Adipocyte (in vitro differentiated cells): ENCODE data around the gene TBC1D5.
A peak's percentile ranks its signal among the peaks of the same experiment; 100 is the strongest.

Source experiments
- DNase-seq: peaks from one replicate; pipeline ENCODE4 v3.0.0-alpha.2; 2015; ENCODE audit warnings: low read depth
- H3K27me3 ChIP-seq: replicated peaks from 2 replicates; pipeline ENCODE4 v1.7.0; 2013; ENCODE audit warnings: mild to moderate bottlenecking, low read length, moderate library complexity; ENCODE audit not compliant: control insufficient read depth, insufficient read depth
- H3K36me3 ChIP-seq: 2 replicates; pipeline ENCODE4 v1.7.0; 2013; ENCODE audit warnings: low read length, mild to moderate bottlenecking, moderate library complexity; ENCODE audit not compliant: control insufficient read depth, insufficient read depth, severe bottlenecking
- H3K4me1 ChIP-seq: 2 replicates; pipeline ENCODE4 v1.7.0; 2013; ENCODE audit warnings: mild to moderate bottlenecking, low read length, moderate library complexity; ENCODE audit not compliant: control insufficient read depth, insufficient read depth
- H3K4me3 ChIP-seq: 2 replicates; pipeline ENCODE4 v1.7.0; 2013; ENCODE audit warnings: mild to moderate bottlenecking, low read length, moderate library complexity
- H3K9ac ChIP-seq: 2 replicates; pipeline ENCODE4 v1.7.0; 2013; ENCODE audit warnings: mild to moderate bottlenecking, low read length, moderate library complexity
- H3K9me3 ChIP-seq: 2 replicates; pipeline ENCODE4 v1.7.0; 2013; ENCODE audit warnings: mild to moderate bottlenecking, low read length, moderate library complexity; ENCODE audit not compliant: control insufficient read depth

The TBC1D5 gene

DNA sequence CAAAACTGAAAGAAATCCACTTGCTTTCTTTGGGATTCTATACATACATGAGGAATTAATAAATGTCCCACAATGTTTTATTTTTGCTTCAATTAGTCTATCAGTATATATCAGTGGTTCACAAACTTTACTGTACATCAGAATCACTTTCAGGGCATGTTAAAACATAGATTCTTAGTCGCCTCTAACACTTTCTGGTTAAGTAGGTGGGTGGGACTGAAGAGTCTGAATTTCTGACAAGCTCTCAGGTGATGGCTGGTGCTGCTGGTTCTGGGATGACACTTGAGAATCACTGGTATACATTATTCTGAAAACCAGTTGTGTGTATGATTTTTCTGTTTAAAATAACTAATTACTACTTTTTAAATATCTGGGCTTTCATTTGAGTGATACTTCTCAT, 393.3 kb downstream of the TBC1D5 start:
- DNase-seq = no peak
- Histone ChIP-seq H3K9me3 (no peaks in the 10 kb centered on the region), H3K36me3 (no peaks in the 10 kb centered on the region), H3K4me3 (no peak overlapping the region), H3K9ac (no peak overlapping the region), H3K4me1 (no peaks in the 10 kb centered on the region), H3K27me3 (no peaks in the 10 kb centered on the region)

DNA sequence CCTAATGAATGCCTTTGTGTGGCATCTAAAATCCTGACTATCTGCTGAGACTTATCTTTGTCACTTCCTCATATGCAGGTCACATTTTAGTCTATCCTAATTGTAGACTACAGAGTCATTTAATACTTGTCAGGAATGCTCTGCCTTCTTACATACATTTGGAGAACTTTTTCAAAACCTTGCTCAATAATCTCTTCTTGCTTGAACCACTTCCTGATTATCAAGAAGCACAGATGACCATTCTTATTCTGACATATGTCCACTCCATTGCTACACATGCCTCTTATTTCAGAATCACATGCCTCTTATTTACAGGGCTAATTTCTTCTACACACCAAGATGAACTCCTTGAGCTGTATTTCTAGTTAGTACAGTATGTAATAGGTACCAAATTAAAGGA, 400.3 kb downstream of the TBC1D5 start:
- Histone ChIP-seq H3K27me3 (no peaks in the 10 kb centered on the region), H3K4me3 (no peak overlapping the region), H3K9ac (no peak overlapping the region), H3K36me3 (no peaks in the 10 kb centered on the region), H3K9me3 (no peaks in the 10 kb centered on the region), H3K4me1 (no peaks in the 10 kb centered on the region)
- DNase-seq = no peak

DNA sequence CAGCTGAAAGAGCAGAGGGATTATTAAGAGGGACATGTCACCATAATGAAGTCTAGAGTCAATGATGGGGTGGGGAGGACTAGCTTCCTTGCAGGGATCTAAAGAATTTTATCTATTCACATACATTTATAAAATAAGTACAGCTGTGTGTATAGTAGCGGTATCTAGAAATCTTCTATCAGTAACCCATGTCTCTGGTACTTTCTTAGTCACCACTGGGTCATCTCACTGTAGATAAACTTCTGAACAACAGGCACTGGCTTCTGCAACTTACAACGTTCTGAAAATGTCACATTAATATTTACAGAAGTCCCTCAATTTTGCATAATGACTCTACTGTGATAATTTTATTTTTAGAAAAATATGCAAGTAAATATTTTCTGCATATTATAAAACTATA, 401.7 kb downstream of the TBC1D5 start:
- no peak for DNase-seq
- Histone ChIP-seq H3K4me1 (peaks cover 8% of the 10 kb centered on the region), H3K36me3 (no peaks in the 10 kb centered on the region), H3K27me3 (no peaks in the 10 kb centered on the region), H3K4me3 (no peak overlapping the region), H3K9ac (no peak overlapping the region), H3K9me3 (no peaks in the 10 kb centered on the region)

DNA sequence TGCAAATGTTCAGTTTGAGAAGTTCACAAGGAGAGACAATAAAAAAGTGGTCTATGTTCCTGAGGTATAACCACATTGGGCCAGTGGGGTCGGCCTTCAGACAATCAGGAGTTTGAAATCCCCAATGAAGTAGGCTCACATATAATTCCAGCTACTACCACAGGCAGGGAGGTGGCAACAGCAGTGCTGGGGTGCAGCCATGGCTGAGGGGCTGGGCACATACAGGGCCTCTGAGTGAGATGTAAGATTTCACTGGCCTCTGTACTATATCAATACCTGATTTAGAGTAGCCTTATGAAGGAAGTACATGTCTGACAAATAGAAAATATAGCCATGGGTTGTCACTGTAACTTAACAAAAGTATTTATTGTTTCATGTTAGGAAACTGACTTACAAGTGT, 402.2 kb downstream of the TBC1D5 start:
- H3K4me3 ChIP-seq = no peak overlapping the region
- H3K27me3 ChIP-seq = no peaks in the 10 kb centered on the region
- no peak overlapping the region for H3K9ac ChIP-seq
- H3K9me3 ChIP-seq = no peaks in the 10 kb centered on the region
- no peaks in the 10 kb centered on the region for H3K36me3 ChIP-seq
- peaks cover 8% of the 10 kb centered on the region for H3K4me1 ChIP-seq
- DNase-seq = no peak

DNA sequence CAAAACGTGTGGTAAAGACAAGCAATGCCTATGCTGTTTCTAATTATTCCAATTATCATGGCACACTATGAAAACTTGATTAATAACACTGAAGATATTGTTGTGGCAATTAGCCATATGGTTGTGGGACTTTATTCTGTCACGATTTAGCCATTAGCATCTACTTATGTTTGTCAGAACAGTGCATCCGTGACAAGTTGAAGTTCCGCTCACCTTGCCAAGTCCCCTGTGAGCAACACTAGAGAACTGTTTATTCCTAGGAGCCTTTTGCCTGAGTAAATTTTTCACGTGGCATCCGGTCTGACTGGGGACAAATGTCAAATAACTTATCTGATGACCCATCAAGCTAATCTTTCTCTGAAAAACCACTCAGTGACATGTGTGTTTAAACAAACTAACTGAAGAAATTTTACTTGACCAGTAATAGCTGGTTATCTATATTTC, 403.3 kb downstream of the TBC1D5 start:
- Histone ChIP-seq H3K36me3 (no peaks in the 10 kb centered on the region), H3K4me3 (no peak overlapping the region), H3K4me1 (peaks cover 8% of the 10 kb centered on the region), H3K9ac (no peak overlapping the region), H3K9me3 (no peaks in the 10 kb centered on the region), H3K27me3 (no peaks in the 10 kb centered on the region)
- no peak for DNase-seq

DNA sequence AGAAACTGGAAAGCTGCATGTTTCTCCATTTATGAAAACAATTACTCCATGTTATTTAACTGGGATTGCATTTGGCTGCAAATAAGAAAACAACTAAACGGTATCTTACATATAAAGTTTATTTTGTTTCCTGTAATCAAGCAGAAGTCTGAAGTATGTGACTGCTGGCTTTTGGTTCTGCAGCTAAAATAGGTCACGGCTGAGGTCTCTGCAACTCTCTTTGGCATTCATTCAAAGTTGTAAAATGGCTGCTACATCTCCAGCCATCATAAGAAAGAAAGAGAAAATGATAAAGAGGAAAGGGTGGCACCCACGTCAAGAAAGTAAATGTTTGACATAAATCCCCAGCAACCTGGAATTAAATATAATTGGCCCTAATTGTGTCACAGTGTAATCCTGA, 406.1 kb downstream of the TBC1D5 start:
- peak; percentile 21 for DNase-seq
- no peaks in the 10 kb centered on the region for H3K27me3 ChIP-seq
- H3K4me1 ChIP-seq = peaks cover 8% of the 10 kb centered on the region
- H3K9ac ChIP-seq = no peak overlapping the region
- H3K4me3 ChIP-seq = no peak overlapping the region
- no peaks in the 10 kb centered on the region for H3K9me3 ChIP-seq
- peaks cover 2% of the 10 kb centered on the region for H3K36me3 ChIP-seq

DNA sequence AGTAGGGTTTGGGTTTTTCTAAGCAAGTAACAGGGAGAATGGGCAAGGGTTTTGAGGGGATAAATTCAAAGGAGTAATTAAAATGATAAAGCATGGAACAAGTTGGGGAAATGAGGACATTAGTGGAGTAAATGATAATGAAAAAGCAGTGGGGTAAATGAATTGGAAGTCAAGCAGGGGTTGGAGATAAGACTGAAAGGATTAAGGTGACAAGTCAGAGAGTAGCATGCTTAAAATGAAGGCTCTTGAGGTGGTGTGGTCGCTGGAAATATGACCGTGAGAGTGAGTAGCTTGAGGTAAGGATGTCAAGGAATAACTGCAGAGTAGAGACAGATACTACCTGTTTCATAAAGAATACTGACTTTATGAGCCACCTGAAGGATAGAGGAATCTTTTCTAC, 408.5 kb downstream of the TBC1D5 start:
- peaks cover 2% of the 10 kb centered on the region for H3K36me3 ChIP-seq
- H3K9me3 ChIP-seq = no peaks in the 10 kb centered on the region
- H3K4me1 ChIP-seq = peaks cover 8% of the 10 kb centered on the region
- DNase-seq = no peak
- no peak overlapping the region for H3K9ac ChIP-seq
- no peak overlapping the region for H3K4me3 ChIP-seq
- H3K27me3 ChIP-seq = no peaks in the 10 kb centered on the region

DNA sequence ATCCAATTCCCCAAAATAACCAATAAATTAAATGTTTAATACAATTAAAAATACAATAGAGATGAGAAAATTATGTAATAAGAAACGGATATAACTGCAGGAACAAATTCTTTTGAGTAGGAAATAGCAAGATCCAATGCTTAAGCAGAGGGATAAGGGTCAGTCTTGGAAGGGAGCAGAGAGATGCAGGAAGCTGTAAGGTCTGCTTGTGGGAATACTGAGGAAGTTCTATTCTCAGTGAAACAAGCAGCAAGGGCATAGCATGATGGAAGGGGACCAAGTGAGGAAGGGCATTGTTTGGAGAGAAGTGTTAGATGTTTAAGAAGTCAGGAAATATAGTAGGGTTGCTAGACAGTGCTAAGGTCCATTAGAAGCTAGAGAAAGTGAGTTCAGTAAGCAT, 409.0 kb downstream of the TBC1D5 start:
- Histone ChIP-seq H3K9ac (no peak overlapping the region), H3K4me3 (no peak overlapping the region), H3K9me3 (no peaks in the 10 kb centered on the region), H3K27me3 (no peaks in the 10 kb centered on the region), H3K4me1 (peaks cover 8% of the 10 kb centered on the region), H3K36me3 (peaks cover 2% of the 10 kb centered on the region)
- DNase-seq = no peak

DNA sequence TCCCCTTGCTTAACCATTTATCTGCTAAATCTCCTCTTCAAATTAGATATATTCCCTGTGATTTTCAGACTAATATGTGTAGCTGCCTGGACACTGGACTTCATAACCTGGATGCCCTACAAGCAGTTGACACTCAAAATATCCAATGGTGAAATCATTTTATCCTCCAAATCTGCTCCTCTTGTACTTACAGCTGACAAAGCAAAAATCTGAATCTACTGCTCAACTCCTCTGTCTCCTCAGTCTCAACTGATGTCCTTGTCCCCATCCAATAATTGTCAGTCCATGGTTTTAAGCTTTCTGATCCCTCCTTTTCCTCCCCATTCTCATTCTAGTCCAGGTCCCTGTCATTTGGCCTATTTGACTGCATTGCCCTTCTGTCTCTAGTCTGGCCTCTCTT, 411.8 kb downstream of the TBC1D5 start:
- H3K9me3 ChIP-seq = no peaks in the 10 kb centered on the region
- peaks cover 2% of the 10 kb centered on the region for H3K36me3 ChIP-seq
- no peaks in the 10 kb centered on the region for H3K4me1 ChIP-seq
- DNase-seq = no peak
- no peaks in the 10 kb centered on the region for H3K27me3 ChIP-seq
- H3K9ac ChIP-seq = no peak overlapping the region
- H3K4me3 ChIP-seq = no peak overlapping the region

DNA sequence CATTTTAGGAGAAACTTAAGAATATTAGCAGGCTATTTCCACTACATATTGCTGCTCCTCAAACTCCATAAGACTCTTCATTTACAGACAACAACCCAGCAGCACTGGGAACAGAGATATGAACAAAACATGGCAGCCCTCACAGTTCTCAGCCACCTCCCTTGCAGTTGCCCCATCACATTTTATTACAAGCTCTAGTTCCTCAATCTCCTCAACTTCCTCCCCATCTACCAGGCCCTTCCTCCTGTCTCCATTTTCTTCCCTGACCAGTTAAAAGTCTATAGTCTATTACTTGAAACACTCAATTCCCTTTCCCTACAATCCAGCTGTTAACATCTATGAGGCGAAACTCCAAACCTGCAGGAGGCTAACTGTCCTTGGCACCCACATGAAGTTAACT, 412.5 kb downstream of the TBC1D5 start:
- Histone ChIP-seq H3K9ac (no peak overlapping the region), H3K4me3 (no peak overlapping the region), H3K27me3 (no peaks in the 10 kb centered on the region), H3K9me3 (no peaks in the 10 kb centered on the region), H3K4me1 (no peaks in the 10 kb centered on the region), H3K36me3 (peaks cover 2% of the 10 kb centered on the region)
- no peak for DNase-seq

DNA sequence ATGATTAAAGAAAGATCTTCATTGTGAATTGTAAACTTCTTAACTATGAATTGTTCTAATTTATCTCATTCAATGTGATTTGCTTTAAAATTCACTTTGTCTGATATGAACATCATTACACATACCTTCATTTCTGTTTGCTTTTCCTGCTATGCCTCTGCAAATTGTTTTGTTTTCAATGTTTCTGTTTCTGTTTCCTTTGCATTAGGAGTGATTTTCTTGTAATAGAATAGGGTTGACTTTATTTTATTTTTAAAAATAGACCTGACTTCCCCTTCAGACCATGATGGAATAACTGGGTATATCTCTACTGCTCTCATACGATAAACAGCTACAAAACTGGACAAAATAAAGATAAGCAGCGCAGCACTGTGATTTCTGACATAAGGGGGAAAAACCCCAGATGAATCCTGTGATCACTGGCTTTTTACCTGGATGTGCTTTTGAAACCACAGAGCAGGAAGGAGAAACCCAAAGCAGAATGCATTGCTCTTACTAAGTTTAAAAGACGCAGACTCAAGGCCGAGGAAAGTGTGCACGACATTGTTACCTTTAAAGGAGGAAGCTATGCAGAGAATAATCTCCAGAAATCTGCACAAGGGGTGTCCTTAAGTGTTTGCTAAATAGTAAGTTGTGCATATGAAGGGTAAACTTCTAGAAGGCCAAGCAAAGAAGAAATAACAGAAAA, 420.2 kb downstream of the TBC1D5 start:
- Histone ChIP-seq H3K9ac (no peak overlapping the region), H3K9me3 (no peaks in the 10 kb centered on the region)
- no peak for DNase-seq

DNA sequence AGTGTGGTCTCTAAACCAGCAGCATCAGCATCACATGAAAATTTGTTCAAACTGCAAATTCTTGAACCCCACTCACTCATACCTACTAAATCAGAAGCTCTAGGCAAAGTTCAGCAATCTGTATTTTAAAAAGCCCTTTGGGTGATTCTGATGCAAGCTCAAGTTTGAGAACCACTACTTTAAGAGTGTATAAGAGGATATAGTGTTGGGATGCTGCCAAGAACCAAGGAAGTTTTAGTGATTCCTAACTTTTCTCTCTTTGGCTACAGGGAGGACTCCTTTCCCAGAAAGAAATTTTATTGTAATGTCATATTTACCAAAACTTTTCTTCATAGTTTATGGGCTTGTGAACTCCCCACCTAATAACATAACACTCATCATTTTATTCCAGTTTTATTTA, 422.2 kb downstream of the TBC1D5 start:
- H3K36me3 ChIP-seq = no peaks in the 10 kb centered on the region
- H3K27me3 ChIP-seq = no peaks in the 10 kb centered on the region
- H3K9me3 ChIP-seq = no peaks in the 10 kb centered on the region

More for the DNA sequence above, 420.2 kb downstream of the TBC1D5 start:
- no peaks in the 10 kb centered on the region for H3K27me3 ChIP-seq
- no peaks in the 10 kb centered on the region for H3K36me3 ChIP-seq
- H3K4me1 ChIP-seq = peaks cover 4% of the 10 kb centered on the region
- H3K4me3 ChIP-seq = no peak overlapping the region

More for the DNA sequence above, 422.2 kb downstream of the TBC1D5 start:
- Histone ChIP-seq H3K4me3 (no peak overlapping the region), H3K4me1 (peaks cover 15% of the 10 kb centered on the region), H3K9ac (no peak overlapping the region)
- DNase-seq = peak; percentile 57
